Right ventricle myocardium inferior (tissue), 1 donor: ENCODE data around the gene SEMA3G. TPM values are rescaled to one million over a fixed set of nuclear protein-coding genes. Genes with fewer than 3 reads are reported as not detected.

Source experiments
- ATAC-seq: fragments of 200-7000 bp; cut with Tn5 transposase; one replicate; pipeline ENCODE4 v1.9.1; 2020; ENCODE audit warnings: mild to moderate bottlenecking, moderate library complexity
- DNase-seq: peaks from one replicate; pipeline ENCODE4 v3.0.0; 2021; ENCODE audit errors: missing footprints
- intact Hi-C: fragments of 100-400 bp; cut with DNase I; formaldehyde crosslinking; loops from one replicate; pipeline ENCODE4 v1.11.0; 2022
- total RNA-seq: library from RNA; stranded (reverse); fragmentation: NEBNext Ultra II Directional; extraction: Animal tissue kit (Norgen Biotek cat#: 25700); gene quantifications from one replicate; pipeline ENCODE4 v1.2.1, GENCODE V29; 2021
- donor health status: DM: no; HTN: yes; CAD: no; lungs with severe emphysema.

The SEMA3G gene
- total RNA-seq, 1 donor from 2014 or later, result 12.3 TPM

DNA sequence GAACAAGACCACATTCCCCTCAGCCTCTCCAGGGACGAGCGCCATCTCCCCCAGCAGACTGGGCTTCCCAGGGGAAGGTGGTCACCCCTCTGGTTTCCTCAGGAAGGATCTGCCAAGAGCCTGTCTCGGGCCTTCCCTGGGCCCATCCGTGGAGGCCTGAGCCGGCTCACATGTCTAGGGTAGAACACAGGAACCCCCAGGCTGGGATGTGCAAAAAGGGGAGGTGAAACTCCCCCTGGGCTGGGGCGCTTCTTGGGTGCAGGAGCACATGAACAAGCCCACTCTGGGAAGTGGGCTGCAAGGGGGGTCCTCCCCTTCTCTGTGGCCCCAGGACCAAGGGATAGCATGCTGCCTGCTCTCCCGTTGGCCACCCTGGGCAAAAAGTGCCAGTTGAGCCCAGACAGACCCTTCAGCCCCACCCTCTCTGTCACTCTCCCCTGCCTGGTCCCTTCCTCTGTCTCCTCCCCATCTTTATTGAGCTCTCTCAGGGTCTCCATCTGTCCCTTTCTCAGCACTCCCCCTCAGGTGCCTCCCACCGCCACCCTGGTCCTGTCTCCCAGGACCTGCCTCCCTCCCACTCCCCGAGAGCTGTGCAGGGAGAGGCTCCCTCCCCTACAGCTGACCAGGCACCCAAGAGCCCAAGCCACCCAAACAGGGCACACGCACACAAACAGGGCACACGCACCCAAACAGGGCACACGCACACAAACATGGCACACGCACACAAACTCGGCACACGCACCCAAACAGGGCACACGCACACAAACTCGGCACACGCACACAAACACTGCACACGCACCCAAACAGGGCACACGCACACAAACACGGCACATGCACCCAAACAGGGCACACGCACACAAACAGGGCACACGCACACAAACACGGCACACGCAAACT is 864 bp downstream of the SEMA3G start:
- intact Hi-C loops, result no loop called here
- DNase-seq, result no peak
- ATAC-seq, result no peak

DNA sequence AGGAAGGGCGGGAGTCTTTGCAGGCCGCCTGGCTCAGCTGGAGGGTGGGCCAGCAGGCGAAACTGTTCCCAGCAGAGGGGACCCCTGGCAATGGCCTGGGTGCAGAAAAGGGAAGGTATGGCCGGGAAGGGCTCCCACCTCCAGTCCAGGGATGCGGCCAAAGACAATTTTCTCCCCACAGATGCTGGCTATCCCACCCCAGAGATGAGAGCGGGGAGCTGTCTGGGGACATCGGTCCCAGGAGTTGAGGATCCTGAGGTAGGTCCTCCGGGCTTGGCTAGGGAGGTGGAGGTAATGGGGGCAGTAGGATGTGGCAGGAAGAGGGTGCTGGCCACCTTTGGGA is 1.7 kb downstream of the SEMA3G start:
- intact Hi-C loops, result no loop called here
- ATAC-seq (no peak), DNase-seq (no peak)

DNA sequence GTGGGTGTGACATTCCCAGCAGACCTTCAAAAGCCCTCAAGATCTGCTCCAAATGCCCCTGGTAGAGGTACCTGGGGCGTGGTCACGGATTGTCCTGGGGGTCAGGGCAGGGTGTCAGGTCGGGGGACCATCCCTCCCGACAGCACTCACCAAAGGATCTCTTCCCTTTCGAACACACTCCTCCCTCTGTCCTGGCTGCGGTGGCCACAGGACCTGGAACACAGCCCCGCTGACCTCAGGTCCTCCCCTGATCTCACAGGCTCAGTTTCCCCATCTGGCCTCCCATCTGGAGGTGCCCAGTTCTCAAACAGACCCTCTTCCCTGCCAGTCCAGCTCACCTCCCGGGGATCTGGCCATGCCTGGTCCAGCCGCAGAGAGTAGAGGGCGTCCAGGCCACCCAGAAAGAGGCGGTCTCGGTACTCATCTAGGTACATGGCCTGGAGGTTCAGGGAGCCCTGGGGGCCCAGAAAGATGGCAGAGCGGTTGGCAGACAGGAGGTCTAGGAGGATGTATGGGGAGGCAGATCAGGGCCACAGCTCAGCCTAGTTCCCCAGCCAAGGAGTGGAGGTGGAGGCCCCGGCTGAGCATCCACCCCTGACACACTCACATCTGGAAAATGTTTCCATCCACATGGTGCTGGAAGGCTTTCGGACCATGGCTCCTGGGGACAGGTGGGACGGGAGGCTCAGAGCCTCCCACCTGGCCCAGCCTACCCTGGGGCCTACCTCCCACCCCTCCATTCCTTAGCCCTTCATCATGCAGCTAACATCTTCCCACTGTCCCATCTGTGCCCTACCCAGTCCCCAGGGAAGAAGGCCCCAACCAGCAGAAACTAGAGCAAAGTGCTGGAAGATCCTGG is 2.3 kb downstream of the SEMA3G start:
- intact Hi-C loops, result no loop called here
- DNase-seq, result no peak

DNA sequence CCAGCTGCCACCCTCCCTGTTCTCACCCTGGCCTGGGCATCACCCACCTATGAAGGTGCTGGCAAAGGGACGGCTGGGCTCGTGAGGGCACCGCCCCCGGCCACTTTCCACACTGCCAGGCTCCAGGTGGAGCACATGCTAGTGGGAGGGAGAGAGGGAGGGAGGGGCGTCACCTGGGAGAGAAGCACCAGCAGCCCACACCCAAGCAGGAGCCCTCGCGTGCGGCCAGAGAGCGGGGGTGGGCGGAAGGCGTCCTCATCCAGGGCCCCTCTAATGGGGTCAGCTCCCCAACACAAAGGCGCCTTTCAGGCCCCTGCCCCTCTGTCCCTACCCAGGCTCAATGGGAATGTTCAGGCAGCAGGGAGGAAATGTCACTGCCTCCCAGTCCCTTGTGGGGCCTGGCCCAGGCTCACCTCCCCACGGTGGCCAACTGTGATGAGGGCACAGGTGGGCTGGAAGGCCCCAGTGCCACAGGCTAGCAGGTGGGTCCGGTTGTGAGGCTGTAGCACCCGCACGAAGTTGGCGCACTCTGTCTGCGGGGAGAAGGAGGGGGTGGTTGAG is 3.1 kb downstream of the SEMA3G start:
- no peak for ATAC-seq
- intact Hi-C loops, result no loop called here
- DNase-seq, result no peak

More for the DNA sequence above, 2.3 kb downstream of the SEMA3G start:
- no peak for ATAC-seq

DNA sequence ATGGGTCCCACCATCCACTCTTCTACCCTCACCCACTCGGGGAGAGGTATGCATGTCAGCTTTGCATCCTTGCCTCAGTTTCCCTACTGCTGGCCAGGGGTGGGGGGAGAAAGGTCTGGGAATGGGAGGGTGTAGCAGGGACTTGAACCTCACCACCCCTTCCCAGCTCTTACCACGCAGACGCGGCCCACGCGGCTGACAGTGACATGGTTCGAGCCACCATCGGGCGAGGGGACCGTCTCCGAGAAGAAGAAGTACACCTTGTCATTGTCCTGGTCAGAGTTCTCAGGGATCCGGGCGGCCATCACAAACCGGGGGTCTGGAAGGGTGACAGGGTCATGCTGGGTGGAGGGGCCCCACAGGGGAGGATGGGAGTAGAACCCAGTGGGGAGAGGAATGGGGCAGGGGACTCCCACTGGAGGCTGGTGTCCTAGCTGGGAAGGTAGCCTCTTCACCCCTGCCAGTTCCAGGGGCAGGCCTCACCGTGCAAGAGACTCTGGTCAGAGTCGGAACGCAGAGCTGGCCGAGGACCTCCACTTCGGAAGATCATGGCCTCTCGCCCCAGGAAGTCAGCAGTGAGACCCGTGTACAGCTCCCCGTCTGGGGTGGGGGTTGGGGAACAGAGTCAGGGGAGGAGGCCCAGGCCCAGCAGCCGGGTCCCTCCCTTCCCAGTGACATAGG is 3.7 kb downstream of the SEMA3G start:
- DNase-seq, result no peak
- intact Hi-C loops, result no loop called here

GRCh38 chr3:52440671-52441070 is 4.2 kb downstream of the SEMA3G start:
- intact Hi-C loops, result no loop called here
- DNase-seq, result no peak
- no peak for ATAC-seq

More for the DNA sequence above, 3.7 kb downstream of the SEMA3G start:
- ATAC-seq, result no peak

DNA sequence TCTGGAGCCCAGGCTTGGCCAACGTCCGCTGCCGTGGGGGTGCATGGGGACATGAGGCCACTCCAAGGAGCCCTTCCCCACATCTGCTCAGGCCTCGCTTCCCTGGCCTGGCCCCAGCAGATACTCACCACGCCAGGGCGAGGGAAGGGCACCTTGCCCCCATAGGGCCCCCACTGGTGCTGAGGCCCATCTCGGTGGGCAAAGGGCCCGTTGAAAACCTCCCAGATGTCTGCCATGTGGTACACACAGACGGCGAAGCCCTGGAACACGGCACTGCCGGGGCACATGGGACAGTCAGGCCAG is 4.7 kb downstream of the SEMA3G start:
- no peak for DNase-seq
- no peak for ATAC-seq
- intact Hi-C loops, result no loop called here

GRCh38 chr3:52439426-52440248 is 5.3 kb downstream of the SEMA3G start:
- no peak for ATAC-seq
- intact Hi-C loops, result no loop called here
- DNase-seq, result no peak

GRCh38 chr3:52438579-52439425 is 6.1 kb downstream of the SEMA3G start:
- ATAC-seq (no peak), DNase-seq (no peak)
- intact Hi-C loops, result no loop called here

- ATAC-seq (no peak), DNase-seq (no peak)
- intact Hi-C loops, result no loop called here
These were observed 6.9 kb downstream of the SEMA3G start for GRCh38 chr3:52438104-52438376.

DNA sequence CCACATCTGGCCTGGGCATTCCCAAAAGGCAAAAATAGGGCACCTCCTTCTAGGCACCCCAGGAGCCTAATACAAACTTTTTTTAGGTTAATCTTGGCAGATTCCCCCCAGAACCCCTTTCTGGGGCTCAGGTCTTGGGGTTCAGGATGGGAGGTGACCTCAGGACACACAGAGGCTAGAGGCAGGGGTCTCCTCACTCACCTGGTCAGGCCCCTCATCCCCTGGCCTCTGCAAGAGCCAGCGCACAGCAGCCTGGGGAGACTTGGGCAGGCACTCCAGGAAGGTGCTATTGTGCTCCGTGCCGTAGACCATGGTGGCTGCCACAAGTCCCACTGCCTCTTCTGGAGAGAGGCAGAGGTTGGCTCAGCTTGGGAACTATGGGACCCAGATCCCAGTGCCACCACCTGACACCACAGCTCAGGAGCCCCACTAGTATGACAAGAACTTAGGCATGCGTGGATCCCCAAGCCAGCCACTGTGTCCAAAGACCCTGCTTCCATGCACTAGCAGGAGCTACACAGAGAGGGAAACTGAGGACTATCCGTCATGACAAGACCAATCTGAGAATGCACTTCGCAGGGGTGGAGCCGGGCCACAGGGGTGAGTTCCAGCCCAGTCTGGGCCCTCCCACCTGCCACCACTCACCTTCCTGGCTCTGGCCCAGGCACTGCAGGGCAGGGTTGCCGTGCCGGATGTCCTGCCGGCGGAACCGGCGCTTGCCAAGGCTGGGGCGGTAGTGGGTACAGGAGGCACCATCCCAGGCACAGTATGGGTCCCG is 7.4 kb downstream of the SEMA3G start:
- intact Hi-C loops, result no loop called here
- DNase-seq (no peak), ATAC-seq (no peak)

DNA sequence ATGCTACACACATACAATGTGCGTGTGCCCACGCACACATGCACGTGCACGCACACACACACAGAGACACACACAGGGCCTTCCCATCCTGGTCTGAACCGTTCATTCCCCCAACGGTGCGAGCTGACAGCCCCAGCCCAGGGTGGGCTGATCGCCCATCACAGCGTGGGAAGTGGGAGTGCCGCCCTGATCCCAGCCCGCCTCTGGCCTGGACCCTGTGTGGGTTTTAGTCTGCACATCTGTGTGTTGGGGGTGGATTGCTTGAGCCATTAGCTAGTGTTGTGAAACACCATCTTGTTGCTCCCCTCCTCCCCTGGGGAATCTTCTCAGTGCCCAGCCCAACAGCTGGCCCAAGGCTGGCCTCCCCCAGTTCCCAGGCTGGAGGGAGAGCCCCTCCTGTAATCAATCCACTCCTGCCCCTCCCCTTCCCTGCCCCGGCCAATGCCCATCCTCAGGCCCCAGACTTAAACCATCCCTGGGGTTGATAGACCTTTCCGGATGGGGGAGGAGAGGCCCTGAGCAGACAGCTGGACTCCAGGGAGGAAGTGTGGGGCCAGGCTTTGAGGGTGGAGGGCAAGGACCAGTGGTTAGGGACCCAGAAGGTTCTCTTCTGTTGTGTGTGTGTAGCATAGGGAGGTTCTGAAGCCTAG is 8.3 kb downstream of the SEMA3G start:
- intact Hi-C loops, result no loop called here
- ATAC-seq (peak; percentile 68), DNase-seq (no peak)

DNA sequence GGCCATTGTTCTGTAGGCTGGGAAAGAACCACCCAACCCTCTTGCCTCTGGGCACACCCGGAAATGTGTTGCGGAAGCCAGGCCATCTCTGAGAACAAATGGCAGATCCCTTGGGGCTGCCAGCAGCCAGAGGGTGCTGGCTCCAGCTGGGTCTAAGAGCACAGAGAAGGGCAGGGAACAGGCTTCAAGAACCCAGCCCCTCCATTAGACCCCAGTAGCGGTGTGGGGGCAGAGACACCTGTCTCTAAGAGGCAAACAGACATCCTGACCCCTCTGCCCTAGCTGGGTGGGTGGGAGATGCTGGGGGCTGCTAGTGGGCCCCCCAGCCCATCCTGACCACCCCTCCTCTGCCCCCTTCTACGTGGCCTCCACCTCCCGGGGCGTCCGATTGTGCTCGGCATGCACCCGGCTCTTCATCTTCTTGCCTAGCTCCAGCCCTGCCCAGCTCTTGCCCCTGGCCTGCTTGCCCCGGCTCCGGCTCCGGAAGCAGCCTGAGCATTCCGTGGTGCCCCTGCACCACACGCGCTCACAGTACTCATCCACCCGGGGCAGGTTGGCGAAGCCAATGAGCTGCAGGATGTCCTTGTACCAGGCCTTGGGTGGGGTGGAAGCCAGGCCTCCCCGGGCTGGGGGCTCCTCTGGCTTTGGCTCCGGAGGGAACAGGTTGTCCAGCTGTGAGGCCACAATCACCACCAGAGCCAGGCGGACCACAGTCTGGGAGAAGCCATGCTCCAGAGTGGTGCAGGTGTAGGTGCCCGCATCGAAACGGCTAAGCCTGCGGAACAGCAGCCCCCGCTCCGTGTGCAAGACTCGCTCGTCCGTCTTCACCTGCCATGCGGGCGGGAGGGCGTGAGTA is 9.4 kb downstream of the SEMA3G start:
- DNase-seq (no peak), ATAC-seq (no peak)
- intact Hi-C loops, result no loop called here

- DNase-seq (no peak), ATAC-seq (no peak)
- intact Hi-C loops, result no loop called here
These were observed 10.3 kb downstream of the SEMA3G start for GRCh38 chr3:52434491-52435115.

DNA sequence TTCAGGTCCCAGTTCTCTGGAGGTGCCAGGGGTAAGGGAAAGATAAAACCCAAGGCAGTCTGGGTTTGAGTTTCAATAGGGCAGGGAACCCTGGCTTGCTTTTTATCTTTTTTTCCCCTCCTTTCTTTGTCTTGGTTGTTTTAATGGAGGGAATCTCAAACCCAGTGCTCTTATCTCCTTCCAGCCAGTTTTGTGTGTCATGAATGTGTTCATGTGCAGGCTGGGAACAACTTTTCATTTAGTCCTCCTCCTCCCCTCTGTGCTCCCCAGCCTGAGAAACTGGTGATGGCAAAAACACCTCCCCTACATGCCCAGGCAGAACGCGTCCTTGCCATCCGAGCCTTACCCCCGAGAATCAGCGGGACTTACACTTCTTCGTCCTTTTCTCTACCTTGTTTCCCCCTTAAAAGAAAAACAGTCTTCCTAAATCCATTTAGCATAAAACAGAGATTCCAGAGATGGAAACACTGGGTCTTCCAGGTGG is 10.9 kb downstream of the SEMA3G start:
- ATAC-seq (no peak), DNase-seq (no peak)
- intact Hi-C loops, result no loop called here
